NCI-H748 (cell line): ENCODE measurements around the gene EIF2AK2.

Experiments used
- DNase-seq: peaks from one replicate; lab custom pipeline; 2025; ENCODE audit not compliant: unreplicated experiment; lab: John Stamatoyannopoulos, UW

EIF2AK2 gene

DNA sequence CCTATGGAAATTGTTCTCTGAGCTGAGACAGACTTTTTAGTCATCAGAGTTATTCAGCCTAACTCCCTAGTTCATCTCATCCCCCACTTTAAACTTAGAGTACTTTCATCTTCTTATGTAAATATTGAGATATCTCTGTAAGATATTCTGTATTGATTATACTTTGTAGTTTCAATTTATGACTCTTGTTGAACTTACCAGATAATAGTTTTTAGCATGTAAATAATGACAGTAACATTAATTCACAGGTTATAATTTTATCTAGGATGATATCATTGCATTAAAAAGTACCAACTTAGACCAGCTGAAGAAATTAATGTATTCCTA, 14.8 kb upstream of the EIF2AK2 start:
- no peak for DNase-seq

DNA sequence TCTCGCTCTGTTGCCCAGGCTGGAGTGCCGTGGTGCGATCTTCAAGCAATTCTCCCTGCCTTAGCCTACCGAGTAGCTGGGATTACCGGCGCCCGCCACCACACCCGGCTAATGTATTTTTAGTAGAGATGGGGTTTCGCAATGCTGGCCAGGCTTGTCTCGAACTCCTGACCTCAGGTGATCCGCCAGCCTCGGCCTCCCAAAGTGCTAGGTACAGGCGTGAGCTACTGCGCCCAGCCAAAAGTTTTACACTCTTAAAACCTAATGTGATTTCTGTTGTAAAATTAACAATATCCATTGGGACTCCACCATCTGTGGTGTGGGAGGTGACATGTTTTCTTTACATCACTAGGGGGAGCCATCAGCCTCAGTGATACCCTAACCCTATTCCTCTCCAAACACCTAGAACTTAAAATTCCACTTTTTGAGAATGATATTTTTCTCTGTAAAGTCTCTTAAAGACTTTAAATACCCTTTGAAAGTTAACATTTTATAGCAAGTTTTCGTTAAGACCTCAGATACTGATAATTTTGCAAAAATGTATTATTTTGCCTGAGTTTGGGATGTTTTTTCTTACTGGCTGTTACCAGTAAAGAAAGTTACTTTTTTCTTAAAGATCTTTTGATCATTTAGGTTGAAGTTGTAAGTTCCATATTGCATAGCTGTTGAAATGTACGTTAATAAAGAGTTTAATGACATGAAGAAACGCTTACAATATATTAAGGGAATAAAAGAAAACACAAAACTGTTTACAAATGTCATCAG, 11.6 kb upstream of the EIF2AK2 start:
- peak; percentile 19 for DNase-seq

DNA sequence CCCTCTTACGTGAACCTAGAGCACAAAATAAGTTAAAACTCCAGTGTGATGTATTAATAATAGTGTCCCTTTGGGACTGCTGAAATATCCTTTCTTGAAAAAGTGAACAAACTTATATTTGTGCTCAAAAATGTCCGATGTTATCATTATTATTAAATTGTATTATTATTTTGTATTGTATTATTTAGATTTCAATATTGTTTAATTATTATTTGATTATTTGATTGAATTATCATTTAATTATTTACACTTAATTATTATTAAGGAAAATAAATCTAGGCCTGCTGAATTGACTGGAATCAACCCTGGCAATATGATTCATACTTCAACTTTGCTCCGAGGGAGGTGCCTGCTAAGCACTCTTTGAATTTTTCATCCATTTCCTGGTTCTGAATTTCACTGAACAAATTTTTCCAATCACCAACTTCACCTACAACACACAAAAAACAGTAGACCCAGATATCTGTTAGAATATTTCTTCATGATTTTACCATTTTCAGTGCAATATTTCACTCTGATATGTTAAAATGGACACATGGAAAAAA, 10.9 kb upstream of the EIF2AK2 start:
- no peak for DNase-seq

DNA sequence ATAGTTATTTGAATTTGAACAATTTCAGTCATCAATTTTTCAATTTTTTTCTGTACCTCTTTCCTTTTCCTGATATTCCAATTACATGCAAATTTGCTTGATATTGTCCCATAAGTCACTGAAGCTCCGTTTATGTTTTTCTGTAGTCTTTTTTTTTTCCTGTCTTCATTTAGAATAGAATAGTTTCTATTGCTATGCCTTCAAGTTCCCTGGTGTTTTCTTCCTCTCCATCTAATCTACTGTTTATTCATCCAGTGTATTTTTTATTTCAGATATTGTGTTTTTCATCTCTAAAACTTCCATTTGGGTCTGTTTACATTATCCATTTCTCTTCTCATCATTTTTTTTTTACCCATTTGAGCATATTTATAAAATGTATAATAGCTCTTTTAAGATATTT, 8.0 kb upstream of the EIF2AK2 start:
- no peak for DNase-seq

DNA sequence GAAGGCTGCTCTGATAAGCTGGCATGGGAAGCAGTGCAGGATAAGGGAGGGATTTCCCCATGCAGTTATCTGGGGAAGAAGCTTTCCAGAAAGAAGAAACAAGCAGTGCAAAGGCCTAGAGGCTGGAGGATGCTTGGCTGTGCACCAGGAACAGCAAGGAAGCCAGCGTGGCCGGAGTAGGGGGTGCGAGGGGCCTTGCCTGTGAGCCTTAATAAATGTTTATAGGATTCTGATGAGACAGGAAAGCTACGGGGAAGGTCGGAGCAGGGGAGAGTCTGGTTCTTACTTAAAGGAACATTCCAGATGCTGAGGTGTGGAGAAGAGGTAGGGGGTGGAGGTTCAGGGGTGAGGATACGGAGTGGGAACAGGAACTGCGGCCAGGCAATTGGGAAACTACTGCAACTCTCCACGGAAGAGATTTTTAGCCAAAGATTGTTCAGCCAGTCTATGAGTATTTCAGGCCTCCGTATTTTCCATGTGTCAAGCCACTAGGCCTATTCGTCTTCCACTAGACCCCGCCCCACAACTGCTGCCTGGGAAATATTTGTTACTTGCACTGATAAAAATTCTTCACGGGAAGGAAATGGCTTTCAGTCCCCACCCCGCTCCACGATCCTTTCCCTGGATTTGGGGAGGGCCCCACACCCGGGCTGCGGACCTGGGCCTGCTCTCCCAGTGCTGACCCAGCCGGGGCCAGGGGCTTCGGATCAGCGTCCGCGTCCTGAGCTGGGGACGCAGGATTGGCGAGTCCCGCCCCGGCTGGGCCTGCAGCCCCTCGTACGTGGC, 516 bp downstream of the EIF2AK2 start:
- peak; percentile 49 for DNase-seq

DNA sequence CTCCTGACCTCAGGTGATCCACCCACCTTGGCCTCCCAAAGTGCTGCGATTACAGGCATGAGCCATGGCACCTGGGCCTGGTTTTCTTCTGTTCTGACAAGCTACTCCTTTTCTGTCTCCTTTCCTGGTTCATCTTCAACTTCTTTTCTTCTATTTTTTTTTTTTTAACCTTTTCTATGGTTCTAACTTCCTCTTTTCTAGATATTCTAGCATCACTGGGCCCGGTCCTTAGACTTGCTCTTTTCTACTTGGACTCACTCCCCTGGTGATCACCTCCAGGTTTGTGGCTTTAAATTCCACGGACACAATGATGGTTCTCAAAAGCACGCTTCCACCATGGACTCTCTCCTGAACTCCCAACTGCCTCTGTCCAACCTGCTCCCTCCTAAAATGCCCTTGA, 2.0 kb downstream of the EIF2AK2 start:
- no peak for DNase-seq

GRCh38 chr2:37153224-37153623, 3.6 kb downstream of the EIF2AK2 start:
- no peak for DNase-seq

DNA sequence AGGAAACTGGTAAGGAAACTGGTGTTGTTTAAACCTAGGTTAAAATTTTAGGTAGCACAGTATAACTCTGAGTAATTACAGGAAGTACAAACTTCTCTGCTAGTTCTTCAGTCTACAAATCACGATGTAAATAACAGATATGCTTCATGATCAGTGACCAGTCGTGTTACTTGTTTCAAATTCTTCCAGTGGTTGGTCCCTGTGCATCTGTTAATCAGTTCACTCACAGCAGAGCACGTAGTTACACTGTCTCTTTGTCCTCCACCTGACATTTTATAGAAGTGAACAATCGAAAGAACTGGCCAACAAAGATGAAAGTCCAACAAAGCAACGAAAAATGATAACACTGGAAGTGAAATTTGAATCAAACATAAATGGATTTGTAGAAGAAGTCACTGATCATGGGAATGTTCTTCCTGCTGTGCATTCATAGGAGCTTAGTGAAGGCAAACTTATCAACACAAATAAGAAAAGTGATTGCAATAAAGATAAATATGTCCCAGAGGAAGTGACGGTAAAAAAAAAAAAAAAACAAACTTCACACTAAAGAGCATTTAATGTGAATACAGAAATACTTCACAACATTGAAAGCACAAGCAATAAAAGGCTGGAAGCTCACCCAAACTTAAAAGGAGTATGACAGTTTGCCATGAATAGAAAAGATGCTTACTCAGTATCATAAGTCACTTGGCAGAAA, 7.0 kb downstream of the EIF2AK2 start:
- no peak for DNase-seq

- DNase-seq = no peak
These were observed 8.5 kb downstream of the EIF2AK2 start for GRCh38 chr2:37148325-37148724.

GRCh38 chr2:37146062-37146461, 10.7 kb downstream of the EIF2AK2 start:
- DNase-seq = no peak

DNA sequence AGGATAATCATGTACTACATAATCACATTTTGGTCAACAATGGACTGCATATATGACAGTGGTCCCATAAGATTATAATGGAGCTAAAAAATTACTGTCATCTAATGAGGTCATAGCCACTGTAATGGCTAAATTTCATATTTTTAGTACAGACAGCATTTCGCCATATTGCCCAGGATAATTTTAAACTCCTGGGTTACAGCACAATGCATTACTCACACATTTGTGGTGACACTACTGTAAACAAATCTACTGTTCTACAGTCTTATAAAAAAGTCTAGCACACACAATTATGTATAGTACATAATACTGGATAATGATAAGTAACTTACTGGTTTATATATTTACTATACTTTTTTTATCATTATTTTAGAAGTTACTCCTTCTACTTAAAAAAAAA, 12.8 kb downstream of the EIF2AK2 start:
- DNase-seq = no peak

DNA sequence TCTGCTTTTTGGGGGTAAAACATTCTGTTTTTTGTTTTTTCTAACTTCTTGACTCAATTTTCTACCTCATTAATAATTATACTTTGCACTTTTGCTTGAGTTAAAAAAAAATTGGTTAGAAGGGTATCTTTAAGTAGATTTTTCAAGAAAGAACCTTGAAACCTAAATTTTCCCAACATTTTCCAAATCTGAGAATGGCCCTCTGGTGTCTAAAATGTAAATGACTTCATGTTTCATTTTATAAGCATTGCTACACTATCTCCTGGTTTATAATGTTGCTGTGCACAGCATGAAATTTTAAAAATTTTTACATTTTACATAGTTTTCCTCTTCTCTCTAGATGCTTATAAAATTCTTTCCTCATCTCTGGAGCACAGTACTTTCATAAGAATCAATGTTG, 14.2 kb downstream of the EIF2AK2 start:
- DNase-seq = no peak

- no peak for DNase-seq
These were observed 23.9 kb downstream of the EIF2AK2 start for GRCh38 chr2:37132914-37133313.

DNA sequence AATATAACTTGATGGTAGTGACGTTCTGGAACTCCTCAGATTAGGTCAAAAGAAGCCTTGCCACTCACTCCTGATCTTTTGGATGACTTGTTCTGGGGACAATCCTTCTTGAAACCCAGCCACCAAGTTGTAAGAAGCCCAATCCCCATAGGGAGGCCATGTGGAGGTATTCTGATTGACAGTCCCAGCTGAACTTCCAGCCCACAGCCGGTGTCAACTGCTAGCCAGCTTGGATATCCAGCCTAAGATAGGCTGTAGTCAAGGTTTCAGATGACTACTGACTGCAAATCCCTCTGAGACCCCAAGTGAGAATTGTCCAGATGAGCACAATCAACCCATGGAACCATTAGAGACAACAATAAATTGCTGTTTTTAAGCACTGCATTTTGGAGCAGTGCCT, 31.4 kb downstream of the EIF2AK2 start:
- no peak for DNase-seq

- no peak for DNase-seq
These were observed 37.6 kb downstream of the EIF2AK2 start for GRCh38 chr2:37119157-37119556.

DNA sequence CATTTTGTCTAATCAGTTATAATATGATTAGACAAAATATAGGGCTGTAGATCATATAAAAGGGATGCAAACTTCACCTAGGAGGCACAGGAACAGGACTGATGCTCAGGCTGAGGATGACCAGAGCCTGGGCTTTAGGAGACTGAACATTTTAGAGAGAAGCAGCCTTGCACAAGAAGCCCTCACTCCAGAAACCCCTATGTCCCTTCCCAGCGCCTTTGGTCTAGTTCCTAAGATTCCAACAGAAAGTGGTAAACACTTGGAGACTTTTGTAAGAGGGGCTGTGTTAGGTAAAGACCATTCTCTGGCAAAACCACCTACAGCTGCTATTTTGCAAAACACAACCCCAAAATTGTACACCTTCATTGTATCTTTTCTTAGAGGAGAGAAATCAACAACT, 39.2 kb downstream of the EIF2AK2 start:
- DNase-seq = no peak

DNA sequence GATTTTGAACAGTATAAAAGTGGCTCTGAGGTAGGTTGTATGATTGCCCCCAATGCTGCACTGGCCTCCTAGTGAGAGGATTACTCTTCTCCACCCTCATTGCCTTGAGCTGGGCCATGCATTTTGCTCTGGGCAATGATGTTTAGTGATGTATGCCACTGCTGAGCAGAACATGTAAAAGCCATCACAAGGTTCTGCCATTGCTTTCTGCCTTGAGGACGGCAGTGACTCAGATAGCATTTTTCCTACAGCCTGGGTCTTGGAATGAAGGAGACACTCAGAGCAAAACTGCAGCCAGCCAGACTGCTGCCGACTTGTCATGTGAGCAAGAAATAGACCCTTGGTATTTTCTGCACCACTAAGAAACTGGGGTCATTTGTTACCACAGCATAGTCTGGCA, 44.8 kb downstream of the EIF2AK2 start:
- DNase-seq = no peak

DNA sequence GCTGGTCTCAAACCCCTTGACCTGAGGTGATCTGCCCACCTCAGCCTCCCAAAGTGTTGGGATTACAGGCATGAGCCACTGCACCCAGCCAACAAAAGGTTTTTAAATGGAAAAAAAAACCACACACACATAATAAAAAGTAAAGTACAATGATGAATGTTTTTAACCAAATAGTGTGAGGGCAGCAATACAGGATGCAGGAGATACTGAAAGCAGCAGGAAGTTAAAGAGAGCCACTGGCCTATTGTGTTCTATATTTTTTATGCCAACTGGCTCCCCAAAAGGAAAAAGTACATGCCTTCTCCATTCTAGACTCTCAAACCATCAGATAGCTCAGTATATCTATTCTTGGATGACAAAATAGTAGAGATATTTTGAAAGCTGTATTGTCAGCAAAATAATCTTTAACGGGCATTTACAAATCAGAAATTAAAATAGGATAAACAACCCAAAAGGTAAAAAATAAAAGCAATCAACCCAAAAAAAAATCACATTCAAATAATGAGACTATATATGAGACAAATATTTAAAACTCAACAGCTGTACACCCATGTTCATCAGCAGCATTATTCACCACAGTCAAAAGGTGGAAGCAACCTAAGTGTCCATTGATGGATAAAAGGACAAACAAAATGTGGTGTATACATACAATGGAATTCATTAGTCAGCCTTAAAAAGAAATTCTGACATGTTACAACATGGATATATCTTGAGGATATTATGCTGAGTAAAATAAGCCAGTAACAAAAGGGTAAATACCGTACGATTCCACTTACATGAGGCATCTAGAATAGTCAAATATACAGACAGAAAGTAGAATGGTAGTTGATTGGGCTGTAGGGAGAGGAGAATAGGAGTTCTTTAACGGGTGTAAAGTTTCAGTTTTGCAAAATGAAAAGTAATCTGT, 46.2 kb downstream of the EIF2AK2 start:
- no peak for DNase-seq

DNA sequence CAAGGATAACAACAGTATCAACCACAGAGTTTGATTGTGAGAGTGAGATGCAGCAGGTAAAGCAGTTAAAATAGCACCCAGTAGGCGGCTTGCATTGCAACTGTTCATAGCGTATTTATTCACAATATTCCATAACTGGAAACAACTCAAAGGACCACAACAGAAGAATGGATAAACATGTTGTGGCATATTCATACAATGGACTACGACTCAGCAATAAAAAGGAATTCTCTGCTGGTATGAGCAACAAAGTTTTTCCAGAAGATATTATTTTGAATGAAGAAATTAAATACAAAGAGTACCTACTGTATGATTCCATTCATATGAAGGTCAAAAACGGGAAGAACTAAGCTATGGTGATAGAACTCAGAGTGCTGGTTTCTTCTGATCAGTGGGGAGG, 47.3 kb downstream of the EIF2AK2 start:
- DNase-seq = no peak

- no peak for DNase-seq
These were observed 51.6 kb downstream of the EIF2AK2 start for GRCh38 chr2:37105150-37105549.

GRCh38 chr2:37104178-37104577, 52.6 kb downstream of the EIF2AK2 start:
- DNase-seq = no peak
